Tibial artery (tissue), 4 donors: ENCODE data around the gene IRF2BP2.
A peak's percentile ranks its signal among the peaks of the same experiment; 100 is the strongest.

Source experiments
- DNase-seq, 2 donors: peaks; one replicate each; pipeline ENCODE4 v3.0.0-alpha.2; 2019
- H3K27ac ChIP-seq, 2 donors: fragments of 200-600 bp; sonication (generic) in 1 of 2; 1 replicate in 1 of 2; 2 replicates in 1 of 2; pipeline ENCODE4 v1.5.1; 2018 to 2019; ENCODE audit warnings: mild to moderate bottlenecking in 1 of 2
- H3K27me3 ChIP-seq, 2 donors: fragments of 200-600 bp; sonication (generic) in 1 of 2; one replicate each; pipeline versions ENCODE4 v1.5.1 to v1.6.0; 2016 to 2019
- H3K36me3 ChIP-seq, 3 donors: fragments of 200-600 bp; sonication (generic) in 2 of 3; one replicate each; pipeline ENCODE4 v1.5.1; 2016 to 2019; ENCODE audit warnings: mild to moderate bottlenecking in 2 of 3
- H3K4me1 ChIP-seq, 4 donors: fragments of 200-600 bp; sonication (generic) in 2 of 4; 1 replicate in 3 of 4; 2 replicates in 1 of 4; pipeline ENCODE4 v1.5.1; 2016 to 2019
- H3K4me3 ChIP-seq, 2 donors: fragments of 200-600 bp; sonication (generic) in 1 of 2; 1 replicate in 1 of 2; 2 replicates in 1 of 2; pipeline ENCODE4 v1.5.1; 2018 to 2019; ENCODE audit warnings: mild to moderate bottlenecking in 2 of 2
- H3K9me3 ChIP-seq, 3 donors: fragments of 200-600 bp; sonication (generic) in 1 of 3; one replicate each; pipeline ENCODE4 v1.5.1; 2016 to 2019
- intact Hi-C: fragments of 100-400 bp; cut with DNase I; formaldehyde crosslinking; loops from one replicate; pipeline ENCODE4 v1.15.0; 2023; ENCODE audit warnings: low total_unique reads
- TF ChIP-seq, protein P1 (sequence below), 2 experiments: fragments of 200-600 bp in 1 of 2; fragments of 450-650 bp in 1 of 2; IDR thresholded peaks; one replicate each; pipeline ENCODE4 v1.5.1; 2017 to 2019; ENCODE audit warnings: antibody characterized with exemption in 2 of 2, mild to moderate bottlenecking in 1 of 2, moderate library complexity in 1 of 2

Gene IRF2BP2

DNA sequence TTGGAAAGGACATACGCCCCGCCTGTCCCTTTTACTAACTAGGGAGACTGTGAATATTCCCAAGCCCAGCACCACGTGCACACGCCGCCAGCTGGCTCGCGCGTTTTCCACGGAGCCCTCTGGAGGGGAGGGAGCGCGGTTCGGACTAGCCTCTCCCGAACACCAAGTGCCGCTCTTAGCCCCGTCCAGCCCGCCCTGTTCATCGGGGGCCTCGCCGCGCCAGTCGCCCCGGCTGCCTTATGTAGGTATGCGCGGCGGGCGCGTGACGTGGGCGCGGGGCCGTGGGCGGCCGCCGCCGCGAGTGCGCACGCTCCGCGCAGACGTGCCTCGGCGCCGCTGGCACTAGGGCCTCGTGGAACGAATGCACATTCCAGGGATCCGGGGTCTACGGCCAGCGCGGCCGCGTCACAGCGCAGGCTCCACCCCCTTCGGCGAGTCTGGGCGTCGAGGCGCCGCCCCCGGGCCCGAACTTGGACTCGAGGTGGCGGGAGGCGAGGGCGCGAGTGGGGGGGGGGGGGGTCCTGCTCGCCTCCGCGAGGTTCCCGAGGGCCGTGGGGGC, 767 bp upstream of the IRF2BP2 start:
- no peaks in the 10 kb centered on the region for H3K27me3 ChIP-seq
- no peaks in the 10 kb centered on the region for H3K9me3 ChIP-seq
- peak overlapping the region; percentile 96 to 98 for H3K27ac ChIP-seq
- H3K36me3 ChIP-seq = peaks cover 22 to 27% (median 25%) of the 10 kb centered on the region in 3 donors
- peak; percentile 91 to 98 for DNase-seq
- H3K4me1 ChIP-seq = peaks cover 0 to 48% (median 30%) of the 10 kb centered on the region in 4 donors
- intact Hi-C loops = loop anchor here (5.0 kb wide), 5 partner anchors 112 to 472 kb away; no protein-coding TSS in a partner anchor
- peak overlapping the region; percentile 62 to 94 for H3K4me3 ChIP-seq
- TF ChIP-seq, protein P1, sequence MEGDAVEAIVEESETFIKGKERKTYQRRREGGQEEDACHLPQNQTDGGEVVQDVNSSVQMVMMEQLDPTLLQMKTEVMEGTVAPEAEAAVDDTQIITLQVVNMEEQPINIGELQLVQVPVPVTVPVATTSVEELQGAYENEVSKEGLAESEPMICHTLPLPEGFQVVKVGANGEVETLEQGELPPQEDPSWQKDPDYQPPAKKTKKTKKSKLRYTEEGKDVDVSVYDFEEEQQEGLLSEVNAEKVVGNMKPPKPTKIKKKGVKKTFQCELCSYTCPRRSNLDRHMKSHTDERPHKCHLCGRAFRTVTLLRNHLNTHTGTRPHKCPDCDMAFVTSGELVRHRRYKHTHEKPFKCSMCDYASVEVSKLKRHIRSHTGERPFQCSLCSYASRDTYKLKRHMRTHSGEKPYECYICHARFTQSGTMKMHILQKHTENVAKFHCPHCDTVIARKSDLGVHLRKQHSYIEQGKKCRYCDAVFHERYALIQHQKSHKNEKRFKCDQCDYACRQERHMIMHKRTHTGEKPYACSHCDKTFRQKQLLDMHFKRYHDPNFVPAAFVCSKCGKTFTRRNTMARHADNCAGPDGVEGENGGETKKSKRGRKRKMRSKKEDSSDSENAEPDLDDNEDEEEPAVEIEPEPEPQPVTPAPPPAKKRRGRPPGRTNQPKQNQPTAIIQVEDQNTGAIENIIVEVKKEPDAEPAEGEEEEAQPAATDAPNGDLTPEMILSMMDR (IDR thresholded peaks at IDR 0.05) = peak in 1 of 2 experiments; percentile 13

DNA sequence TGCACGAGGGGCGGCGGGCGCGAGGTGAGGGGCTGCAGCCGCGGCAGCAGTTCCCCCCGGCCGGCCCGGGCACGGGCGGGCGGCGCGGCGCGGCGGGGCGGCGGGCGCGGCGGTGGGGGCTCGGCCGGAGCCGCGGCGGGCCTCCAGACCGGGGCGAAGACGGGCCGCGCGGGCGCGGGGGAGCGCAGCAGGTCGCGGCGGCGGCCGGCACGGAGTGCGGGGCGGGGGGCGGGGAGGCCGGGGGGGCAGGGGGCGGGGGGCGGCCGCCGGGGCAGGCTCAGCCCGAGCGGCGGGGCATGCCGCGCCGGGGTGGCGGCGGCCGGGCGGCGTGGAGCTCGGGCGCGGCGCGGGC, 311 bp downstream of the IRF2BP2 start:
- DNase-seq = no peak
- peak overlapping the region; percentile 75 to 94 for H3K4me3 ChIP-seq
- TF ChIP-seq, protein P1 (IDR thresholded peaks at IDR 0.05) = no peak
- no peaks in the 10 kb centered on the region for H3K27me3 ChIP-seq
- peak overlapping the region; percentile 96 to 98 for H3K27ac ChIP-seq
- intact Hi-C loops = loop anchor here (5.0 kb wide), 5 partner anchors 113 to 473 kb away; no protein-coding TSS in a partner anchor
- H3K4me1 ChIP-seq = peaks cover 0 to 42% (median 29%) of the 10 kb centered on the region in 4 donors
- H3K36me3 ChIP-seq = peaks cover 22 to 31% (median 28%) of the 10 kb centered on the region in 3 donors
- H3K9me3 ChIP-seq = no peaks in the 10 kb centered on the region

DNA sequence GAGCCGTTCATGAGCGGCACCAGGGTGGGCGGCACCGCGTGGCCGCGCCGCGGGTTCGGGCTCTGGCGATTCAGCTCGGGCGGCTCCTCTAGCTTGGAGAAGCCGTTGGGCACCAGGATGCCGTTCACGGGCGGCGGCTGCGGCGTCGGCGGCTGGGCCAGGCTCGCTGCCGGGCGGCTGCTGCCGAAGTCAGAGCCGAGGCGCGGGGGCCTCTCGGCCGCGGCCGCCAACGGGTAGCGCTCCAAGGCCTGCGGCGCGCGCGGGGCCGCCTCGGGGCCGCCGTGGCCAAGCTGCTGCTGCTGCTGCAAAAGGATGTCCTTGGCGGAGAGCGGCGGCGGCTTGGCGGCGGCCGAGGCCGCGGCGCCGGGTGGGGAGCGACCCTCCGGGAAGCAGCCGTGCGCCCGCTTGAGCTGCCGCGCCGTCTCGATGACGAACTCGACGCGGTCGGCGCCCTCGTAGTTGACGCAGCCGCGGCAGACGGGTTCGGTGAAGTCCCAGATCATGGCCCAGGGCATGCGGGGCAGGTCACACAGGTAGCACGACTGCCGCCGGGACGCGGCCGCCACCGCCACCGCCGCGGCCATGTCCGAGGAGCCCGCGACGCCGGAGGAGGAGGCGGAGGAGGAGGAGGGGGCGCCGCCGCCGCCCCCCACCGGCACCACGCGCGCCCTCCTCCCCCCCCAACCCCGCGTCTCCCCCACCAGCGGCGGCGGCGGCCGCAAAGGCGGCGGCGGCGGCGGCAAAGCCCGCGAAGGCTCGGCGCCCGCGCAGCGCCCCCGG, 877 bp downstream of the IRF2BP2 start:
- intact Hi-C loops = no loop called here
- H3K27ac ChIP-seq = peak overlapping the region; percentile 95 to 98
- TF ChIP-seq, protein P1 (IDR thresholded peaks at IDR 0.05) = no peak
- H3K9me3 ChIP-seq = no peaks in the 10 kb centered on the region
- peaks cover 0 to 40% (median 27%) of the 10 kb centered on the region in 4 donors for H3K4me1 ChIP-seq
- H3K27me3 ChIP-seq = no peaks in the 10 kb centered on the region
- H3K4me3 ChIP-seq = peak overlapping the region; percentile 75 to 94
- H3K36me3 ChIP-seq = peaks cover 22 to 31% (median 28%) of the 10 kb centered on the region in 3 donors
- no peak for DNase-seq

DNA sequence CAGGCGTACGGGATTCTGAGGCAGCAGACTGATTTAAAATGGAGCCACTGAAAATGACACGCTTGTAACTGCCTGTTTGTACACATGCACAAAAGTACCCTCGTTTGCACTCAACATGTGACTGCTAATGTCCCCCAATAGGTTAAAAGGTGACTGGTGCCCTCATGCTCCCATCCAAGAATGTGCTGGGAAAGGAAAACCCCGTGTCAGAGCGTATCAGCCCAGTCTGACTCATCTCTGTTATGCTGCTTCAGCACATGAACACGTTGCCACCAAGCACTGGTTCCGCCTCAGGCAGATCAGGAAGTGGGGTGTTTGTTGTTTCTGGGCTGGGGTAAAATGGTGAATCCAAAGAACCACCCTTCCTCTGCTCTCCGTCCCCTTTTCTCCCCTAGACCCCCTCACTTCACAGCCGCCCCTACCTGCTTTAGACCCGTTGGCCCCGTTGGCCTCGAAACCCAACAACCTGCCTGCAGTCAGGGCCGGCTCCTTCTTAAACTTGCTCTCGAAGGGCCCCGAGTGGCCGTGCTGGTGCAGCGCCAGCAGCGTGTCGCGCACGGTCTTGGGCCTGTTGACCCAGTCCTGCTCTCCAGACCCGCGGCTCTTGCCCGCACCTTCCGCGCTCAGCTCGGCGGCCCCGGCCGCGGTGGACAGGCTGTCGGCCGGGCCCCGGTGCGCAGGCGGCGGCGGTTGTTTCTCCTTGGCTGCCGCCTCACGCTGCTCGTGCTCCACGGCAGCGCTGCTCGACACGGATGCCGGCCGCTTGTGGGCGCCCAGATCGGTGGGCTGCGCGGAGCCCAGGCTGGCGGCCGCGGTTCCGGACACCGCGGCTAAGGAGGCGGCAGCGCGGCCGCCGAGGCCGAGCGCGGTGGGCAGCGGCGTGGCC, 1.7 kb downstream of the IRF2BP2 start:
- peak; percentile 90 for DNase-seq
- peak overlapping the region; percentile 75 to 94 for H3K4me3 ChIP-seq
- peaks cover 0 to 40% (median 23%) of the 10 kb centered on the region in 4 donors for H3K4me1 ChIP-seq
- peak overlapping the region; percentile 95 to 98 for H3K27ac ChIP-seq
- H3K27me3 ChIP-seq = no peaks in the 10 kb centered on the region
- TF ChIP-seq, protein P1 (IDR thresholded peaks at IDR 0.05) = peak in 1 of 2 experiments; percentile 13
- no peaks in the 10 kb centered on the region for H3K9me3 ChIP-seq
- H3K36me3 ChIP-seq = peaks cover 22 to 31% (median 28%) of the 10 kb centered on the region in 3 donors
- intact Hi-C loops = no loop called here
